ENCODE measurements around the gene TNIK.

The TNIK gene

GRCh38 chr3:171345107-171345843 is 114.9 kb downstream of the TNIK start:
- in situ Hi-C loops (cut with MboI; ENCODE audit: low sequenced_read_pairs) = no loop called here

GRCh38 chr3:171343693-171344092 is 116.5 kb downstream of the TNIK start:
- in situ Hi-C loops (cut with MboI; ENCODE audit: low sequenced_read_pairs) = no loop called here

- in situ Hi-C loops (cut with MboI; ENCODE audit: low sequenced_read_pairs) = no loop called here
These were observed 117.3 kb downstream of the TNIK start for GRCh38 chr3:171342783-171343420.

- in situ Hi-C loops (cut with MboI; ENCODE audit: low sequenced_read_pairs) = no loop called here
These were observed 118.0 kb downstream of the TNIK start for GRCh38 chr3:171342200-171342599.

GRCh38 chr3:171340434-171340833 is 119.8 kb downstream of the TNIK start:
- in situ Hi-C loops (cut with MboI; ENCODE audit: low sequenced_read_pairs) = no loop called here

DNA sequence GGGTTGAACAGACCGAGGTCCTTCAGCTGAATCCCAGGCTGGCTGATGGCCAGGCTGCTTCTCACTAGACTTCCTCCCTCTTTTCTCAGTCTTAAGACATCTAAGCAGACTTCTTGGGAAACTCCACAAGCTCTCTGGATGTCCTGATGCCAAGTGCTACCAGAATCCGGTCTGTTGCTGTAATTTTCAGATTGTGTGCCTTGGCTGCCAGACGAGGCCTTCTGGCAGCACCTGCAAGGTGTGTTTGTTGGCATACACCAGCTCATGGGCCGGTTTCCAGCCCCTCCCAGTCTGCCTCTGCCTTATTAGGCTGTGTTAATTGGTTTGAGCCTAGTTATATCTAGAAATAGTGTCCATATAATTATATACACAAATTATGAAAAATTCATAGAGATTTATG is 120.6 kb downstream of the TNIK start:
- in situ Hi-C loops (cut with MboI; ENCODE audit: low sequenced_read_pairs) = no loop called here

DNA sequence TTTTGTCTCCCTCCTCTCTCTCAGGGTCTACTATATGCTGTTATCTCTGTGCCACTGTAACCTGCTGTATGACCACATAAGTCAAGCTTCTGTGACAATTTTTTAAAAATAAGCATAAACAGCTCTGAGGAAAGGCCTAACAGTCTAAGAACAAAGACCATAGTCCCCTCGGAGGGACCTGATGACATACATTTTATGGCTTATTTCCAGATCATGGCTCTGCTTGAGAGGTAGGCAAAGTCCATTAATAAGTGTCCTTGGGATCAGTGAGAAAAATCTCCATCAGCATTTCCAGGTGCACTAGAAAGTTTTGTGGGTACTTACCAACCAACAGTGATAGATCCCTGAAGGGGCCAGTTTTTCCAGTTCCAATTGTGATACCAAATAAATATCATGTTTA is 123.8 kb downstream of the TNIK start:
- in situ Hi-C loops (cut with MboI; ENCODE audit: low sequenced_read_pairs) = no loop called here

DNA sequence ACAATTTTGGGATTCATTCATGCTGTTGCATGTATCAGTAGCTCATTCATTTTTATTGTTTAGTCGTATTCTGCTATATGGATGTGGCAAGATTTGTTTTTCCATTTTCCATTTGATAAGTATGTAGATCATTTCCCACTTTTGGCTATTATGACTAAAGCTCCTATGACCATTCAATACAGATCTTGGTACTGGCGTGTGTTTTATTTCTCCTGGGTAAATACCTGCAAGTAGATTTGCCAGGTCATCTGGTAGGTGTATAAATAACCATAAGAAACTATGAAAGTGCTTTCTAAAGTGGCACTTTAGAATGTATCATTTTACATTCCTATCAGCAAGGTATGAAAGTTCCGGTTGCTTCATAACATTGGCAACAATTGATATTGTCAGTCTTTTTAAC is 124.6 kb downstream of the TNIK start:
- in situ Hi-C loops (cut with MboI; ENCODE audit: low sequenced_read_pairs) = no loop called here

- in situ Hi-C loops (cut with MboI; ENCODE audit: low sequenced_read_pairs) = no loop called here
These were observed 125.8 kb downstream of the TNIK start for GRCh38 chr3:171334465-171334811.

DNA sequence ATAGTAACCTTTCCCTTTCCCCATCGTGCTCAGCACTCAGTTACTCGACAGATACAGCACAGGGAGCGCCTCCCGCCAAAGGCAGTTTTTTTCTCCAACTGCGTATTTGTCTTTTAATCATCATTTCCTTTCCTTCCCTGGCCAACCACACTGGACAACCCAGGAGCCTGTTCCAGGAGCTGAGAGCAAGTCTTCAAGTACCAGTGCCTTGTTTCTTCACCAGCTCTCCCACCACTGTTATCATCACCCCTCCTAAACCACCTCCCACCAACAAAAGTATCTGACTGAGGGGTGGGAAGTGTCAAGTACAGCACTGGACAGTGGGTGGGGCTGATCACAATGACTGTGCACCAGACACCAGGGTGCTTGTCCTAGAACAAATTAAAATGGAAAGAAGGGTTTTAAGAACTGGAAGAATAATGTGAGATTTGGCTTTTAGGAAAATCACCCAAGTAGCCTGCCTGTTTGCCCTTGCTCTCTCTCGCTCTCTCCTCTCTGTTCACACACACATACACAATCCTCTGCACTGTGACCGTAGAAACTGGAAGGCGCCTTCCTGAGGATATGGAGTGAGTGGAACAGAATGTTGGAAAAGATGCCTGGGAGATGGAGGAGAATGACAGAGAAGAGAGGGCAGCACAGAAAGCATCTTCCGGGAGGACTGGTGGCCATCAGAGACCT is 126.3 kb downstream of the TNIK start:
- in situ Hi-C loops (cut with MboI; ENCODE audit: low sequenced_read_pairs) = no loop called here

GRCh38 chr3:171330938-171331337 is 129.3 kb downstream of the TNIK start:
- in situ Hi-C loops (cut with MboI; ENCODE audit: low sequenced_read_pairs) = no loop called here

DNA sequence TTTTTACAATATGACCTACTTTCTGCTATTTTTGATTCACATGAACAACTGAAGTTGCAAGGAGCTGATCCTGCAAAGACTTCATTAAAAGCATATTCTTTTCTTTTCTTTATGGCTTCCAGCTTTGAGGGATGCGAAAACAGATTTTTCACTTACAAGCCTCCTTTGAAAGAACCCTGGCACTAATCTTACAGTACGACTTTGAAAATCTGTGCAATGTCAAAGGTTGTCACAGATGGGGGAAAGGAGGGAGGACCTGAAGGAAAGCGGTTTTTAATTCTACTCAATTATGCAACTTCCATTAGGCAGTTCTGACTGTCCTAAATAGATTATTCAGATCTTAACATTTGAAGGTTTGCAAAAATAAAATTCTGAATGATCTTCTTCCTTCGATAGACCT is 130.5 kb downstream of the TNIK start:
- in situ Hi-C loops (cut with MboI; ENCODE audit: low sequenced_read_pairs) = no loop called here

GRCh38 chr3:171328419-171329082 is 131.7 kb downstream of the TNIK start:
- in situ Hi-C loops (cut with MboI; ENCODE audit: low sequenced_read_pairs) = no loop called here

GRCh38 chr3:171327441-171328174 is 132.6 kb downstream of the TNIK start:
- in situ Hi-C loops (cut with MboI; ENCODE audit: low sequenced_read_pairs) = no loop called here

DNA sequence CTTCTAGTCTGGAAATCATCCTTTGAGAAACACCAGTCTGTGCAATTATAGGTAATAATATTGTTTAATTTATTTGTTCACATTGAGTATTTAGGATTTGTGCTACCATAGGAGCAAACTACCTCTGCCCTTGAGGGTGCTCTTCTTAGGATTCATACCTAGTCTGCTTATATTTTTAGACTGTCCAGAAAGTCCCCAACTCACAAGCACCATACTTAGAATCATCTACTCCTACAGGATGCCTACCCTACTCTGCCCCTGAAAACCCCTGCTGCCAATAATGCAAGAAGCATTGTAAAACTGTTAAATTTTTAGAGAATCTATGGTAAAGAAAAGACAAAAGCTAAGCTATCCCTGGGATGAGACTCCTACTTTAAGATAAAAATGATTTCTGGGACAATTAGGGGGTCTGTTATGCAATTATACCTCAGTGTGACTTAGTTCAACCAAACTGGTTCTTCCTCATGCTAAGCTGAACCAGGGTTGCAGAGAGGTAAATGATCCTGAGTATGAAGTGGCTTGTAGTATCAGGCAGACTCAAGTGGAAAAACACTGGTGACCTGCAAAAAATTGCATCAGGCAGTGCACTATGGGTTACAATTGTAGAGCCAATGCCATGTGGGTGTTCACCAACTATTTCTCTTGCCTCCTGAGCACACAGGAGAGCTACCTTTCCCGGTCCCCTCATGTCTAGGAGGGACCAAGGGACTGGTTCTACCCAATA is 133.3 kb downstream of the TNIK start:
- in situ Hi-C loops (cut with MboI; ENCODE audit: low sequenced_read_pairs) = no loop called here

GRCh38 chr3:171323938-171324536 is 136.2 kb downstream of the TNIK start:
- in situ Hi-C loops (cut with MboI; ENCODE audit: low sequenced_read_pairs) = no loop called here

DNA sequence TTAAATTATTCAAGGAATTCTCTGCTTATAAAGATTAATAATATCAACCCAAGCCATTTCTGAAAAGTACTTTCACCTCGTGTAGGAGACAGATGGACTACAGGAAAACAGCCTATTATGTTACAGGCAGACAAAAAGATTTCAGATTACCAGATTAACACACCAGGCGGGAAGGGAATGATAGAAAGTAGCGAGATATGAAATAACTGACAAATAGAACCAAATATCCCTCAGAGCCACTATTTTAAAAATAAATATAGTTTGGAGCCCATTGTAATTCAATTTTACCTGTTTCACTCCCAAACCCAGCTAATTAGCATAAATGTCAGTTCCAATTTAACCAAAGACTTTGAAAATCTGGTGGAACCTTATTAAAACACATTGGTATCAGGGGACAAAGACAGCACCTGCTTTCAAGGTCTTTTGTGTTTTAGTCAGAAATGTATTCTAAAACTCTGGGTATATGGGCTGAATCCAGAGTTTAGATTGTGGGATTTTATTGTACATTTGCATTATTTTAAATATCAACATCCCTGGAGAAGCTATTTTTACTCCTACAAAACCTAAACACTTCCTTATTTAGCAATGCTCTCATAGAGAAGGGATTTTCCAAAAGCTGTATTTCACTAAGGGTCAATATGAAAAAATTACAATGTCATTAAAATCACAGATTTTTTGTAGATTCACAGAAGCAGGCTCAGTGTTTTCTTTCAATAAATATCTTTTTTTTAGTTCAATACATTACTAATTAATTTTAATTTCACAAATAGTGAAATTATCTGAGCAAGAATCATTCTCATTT is 138.4 kb downstream of the TNIK start:
- in situ Hi-C loops (cut with MboI; ENCODE audit: low sequenced_read_pairs) = no loop called here

DNA sequence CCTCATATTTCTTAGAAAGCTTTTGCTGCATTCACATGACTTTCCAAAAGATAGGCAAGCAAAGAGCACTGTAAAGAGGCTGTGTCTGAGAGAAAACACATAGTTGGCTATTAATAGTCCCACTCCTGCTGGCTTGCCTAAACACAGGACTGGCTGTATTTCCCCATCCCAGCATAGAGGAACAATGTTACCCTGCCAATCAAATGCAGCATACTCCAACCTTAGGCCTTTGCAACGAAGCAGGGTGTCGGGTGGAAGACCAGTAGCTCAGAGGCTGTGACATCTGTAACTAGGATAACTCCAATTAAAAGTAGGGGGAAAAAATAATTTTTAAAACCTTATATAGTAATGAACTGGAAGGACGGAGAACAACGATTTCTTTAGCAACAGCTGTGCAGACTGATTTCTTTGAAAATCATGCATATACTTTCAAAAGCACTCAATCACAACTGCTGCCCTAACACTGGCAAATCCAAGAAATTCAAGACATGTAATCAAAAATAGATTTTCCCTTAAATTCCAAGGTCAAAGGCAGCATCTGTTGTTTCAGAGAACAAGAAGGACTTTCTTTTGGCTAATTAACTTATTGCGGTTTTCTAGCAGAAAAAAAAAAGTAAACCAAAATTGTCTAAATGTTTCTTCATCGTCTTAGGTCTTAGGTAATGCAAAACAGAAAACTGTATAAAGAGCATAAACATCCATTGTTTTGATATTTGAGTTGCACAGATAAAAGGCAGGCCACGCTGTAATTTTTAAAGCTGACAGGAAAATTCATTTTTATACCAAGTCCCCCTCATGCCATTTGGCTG is 139.3 kb downstream of the TNIK start:
- in situ Hi-C loops (cut with MboI; ENCODE audit: low sequenced_read_pairs) = no loop called here
